Hepatocyte (in vitro differentiated cells): ENCODE results near the gene NOS1AP. TPM values are rescaled to one million over a fixed set of nuclear protein-coding genes. Genes with fewer than 3 reads are reported as not detected.

Experiments
- DNase-seq: peaks from one replicate; pipeline ENCODE4 v3.0.0-alpha.2; 2016; ENCODE audit warnings: low spot score
- H2AFZ ChIP-seq: fragments of 200-600 bp; sonication (generic); 2 replicates; pipeline ENCODE4 v1.6.0; 2016; ENCODE audit warnings: antibody characterized with exemption, mild to moderate bottlenecking
- H3K27ac ChIP-seq: fragments of 200-600 bp; sonication (generic); 2 replicates; pipeline ENCODE4 v1.5.1; 2016; ENCODE audit warnings: mild to moderate bottlenecking
- H3K27me3 ChIP-seq: fragments of 200-600 bp; sonication (generic); 2 replicates; pipeline ENCODE4 v1.6.1; 2016
- H3K36me3 ChIP-seq: fragments of 200-600 bp; sonication (generic); replicated peaks from 2 replicates; pipeline ENCODE4 v1.5.1; 2016; ENCODE audit warnings: low read depth; ENCODE audit not compliant: insufficient read depth
- H3K4me1 ChIP-seq: fragments of 200-600 bp; sonication (generic); 2 replicates; pipeline ENCODE4 v1.5.1; 2016; ENCODE audit warnings: mild to moderate bottlenecking, moderate library complexity; ENCODE audit not compliant: insufficient read depth
- H3K4me2 ChIP-seq: fragments of 200-600 bp; sonication (generic); 2 replicates; pipeline ENCODE4 v1.6.0; 2016
- H3K4me3 ChIP-seq: fragments of 200-600 bp; sonication (generic); 2 replicates; pipeline ENCODE4 v1.5.1; 2016; ENCODE audit warnings: mild to moderate bottlenecking
- H3K79me2 ChIP-seq: fragments of 200-600 bp; sonication (generic); 2 replicates; pipeline ENCODE4 v1.6.0; 2017; ENCODE audit warnings: mild to moderate bottlenecking
- H3K9me2 ChIP-seq: fragments of 200-600 bp; sonication (generic); replicated peaks from 2 replicates; pipeline ENCODE4 v1.6.0; 2017; ENCODE audit warnings: mild to moderate bottlenecking; ENCODE audit not compliant: insufficient read depth
- H3K9me3 ChIP-seq: fragments of 200-600 bp; sonication (generic); 2 replicates; pipeline ENCODE4 v1.5.1; 2016; ENCODE audit warnings: low read depth, mild to moderate bottlenecking
- H4K20me1 ChIP-seq: fragments of 200-600 bp; sonication (generic); 2 replicates; pipeline ENCODE4 v1.6.0; 2016; ENCODE audit warnings: mild to moderate bottlenecking; ENCODE audit not compliant: insufficient read depth, poor library complexity, severe bottlenecking
- CTCF ChIP-seq: fragments of 200-600 bp; sonication (generic); IDR thresholded peaks from 2 replicates; pipeline ENCODE4 v1.5.1; 2016; ENCODE audit warnings: antibody characterized with exemption, mild to moderate bottlenecking; ENCODE audit not compliant: poor library complexity
- EZH2 ChIP-seq: fragments of 200-600 bp; sonication (generic); IDR thresholded peaks from 2 replicates; pipeline ENCODE4 v1.6.1; 2016; ENCODE audit warnings: antibody characterized with exemption, mild to moderate bottlenecking, borderline replicate concordance
- EZH2phosphoT487 ChIP-seq: fragments of 200-600 bp; sonication (generic); IDR thresholded peaks from one replicate; pipeline ENCODE4 v1.6.1; 2018; ENCODE audit warnings: antibody characterized with exemption, mild to moderate bottlenecking, low read depth, moderate library complexity; ENCODE audit not compliant: unreplicated experiment, severe bottlenecking
- WGBS: methylation state at CpG from one replicate; pipeline ENCODE4 v1.1.6; 2016; ENCODE audit warnings: low lambda C conversion rate; ENCODE audit errors: missing lambda C conversion rate; 5-methylcytosine and 5-hydroxymethylcytosine counted together
- polyA plus RNA-seq: library from polyadenylated mRNA; unstranded; fragments of >200 nt; fragmentation: Nextera tagmentation; extraction: Ambion mirVana; gene quantifications from 2 replicates; pipeline ENCODE4 v1.2.1, GENCODE V29; 2016
- total RNA-seq: library from RNA; depleted of rRNA; stranded (reverse); fragments of >200 nt; gene quantifications from 2 replicates; pipeline ENCODE4 v1.2.3, GENCODE V29; 2014

Gene NOS1AP
- total and polyA plus RNA-seq, 2 experiments from 2014 or later = 0.97 to 4.4 TPM

GRCh38 chr1:162233937-162234336, 164.4 kb downstream of the NOS1AP start:
- no peak overlapping the region for H3K4me3 ChIP-seq
- H3K27ac ChIP-seq = no peak overlapping the region
- H3K9me2 ChIP-seq = no peaks in the 10 kb centered on the region
- WGBS = 100% methylated on average over 1 of the region's 1 CpG
- H4K20me1 ChIP-seq = no peaks in the 10 kb centered on the region
- H3K79me2 ChIP-seq = peaks cover 7% of the 10 kb centered on the region
- H3K4me1 ChIP-seq = no peaks in the 10 kb centered on the region
- DNase-seq = no peak
- no peak overlapping the region for H2AFZ ChIP-seq
- H3K36me3 ChIP-seq = no peaks in the 10 kb centered on the region
- no peak overlapping the region for H3K4me2 ChIP-seq
- H3K9me3 ChIP-seq = no peaks in the 10 kb centered on the region
- no peaks in the 10 kb centered on the region for H3K27me3 ChIP-seq
- TF ChIP-seq CTCF (no peak), EZH2phosphoT487 (no peak), EZH2 (no peak)

GRCh38 chr1:162234571-162234970, 165.1 kb downstream of the NOS1AP start:
- DNase-seq = no peak
- Histone ChIP-seq H3K9me2 (no peaks in the 10 kb centered on the region), H3K79me2 (peaks cover 7% of the 10 kb centered on the region), H3K27ac (no peak overlapping the region), H3K4me3 (no peak overlapping the region), H3K27me3 (no peaks in the 10 kb centered on the region), H3K4me2 (no peak overlapping the region), H4K20me1 (no peaks in the 10 kb centered on the region), H3K4me1 (no peaks in the 10 kb centered on the region), H2AFZ (no peak overlapping the region), H3K36me3 (no peaks in the 10 kb centered on the region), H3K9me3 (no peaks in the 10 kb centered on the region)
- no peak for TF ChIP-seq EZH2
- TF ChIP-seq EZH2phosphoT487 = no peak
- TF ChIP-seq CTCF = no peak
- 90% methylated on average over 2 of the region's 2 CpGs for WGBS

- no peaks in the 10 kb centered on the region for H3K36me3 ChIP-seq
- TF ChIP-seq CTCF (no peak), EZH2phosphoT487 (no peak), EZH2 (no peak)
- no peaks in the 10 kb centered on the region for H4K20me1 ChIP-seq
- no peak overlapping the region for H3K27ac ChIP-seq
- peaks cover 7% of the 10 kb centered on the region for H3K79me2 ChIP-seq
- no peak overlapping the region for H2AFZ ChIP-seq
- H3K9me3 ChIP-seq = no peaks in the 10 kb centered on the region
- H3K27me3 ChIP-seq = no peaks in the 10 kb centered on the region
- H3K9me2 ChIP-seq = no peaks in the 10 kb centered on the region
- DNase-seq = no peak
- no peak overlapping the region for H3K4me3 ChIP-seq
- WGBS = 67% methylated on average over 7 of the region's 7 CpGs
- H3K4me2 ChIP-seq = no peak overlapping the region
- no peaks in the 10 kb centered on the region for H3K4me1 ChIP-seq
Observed at GRCh38 chr1:162235241-162235800, 165.8 kb downstream of the NOS1AP start.
